ENCODE data around the gene NOS1AP.

DNA sequence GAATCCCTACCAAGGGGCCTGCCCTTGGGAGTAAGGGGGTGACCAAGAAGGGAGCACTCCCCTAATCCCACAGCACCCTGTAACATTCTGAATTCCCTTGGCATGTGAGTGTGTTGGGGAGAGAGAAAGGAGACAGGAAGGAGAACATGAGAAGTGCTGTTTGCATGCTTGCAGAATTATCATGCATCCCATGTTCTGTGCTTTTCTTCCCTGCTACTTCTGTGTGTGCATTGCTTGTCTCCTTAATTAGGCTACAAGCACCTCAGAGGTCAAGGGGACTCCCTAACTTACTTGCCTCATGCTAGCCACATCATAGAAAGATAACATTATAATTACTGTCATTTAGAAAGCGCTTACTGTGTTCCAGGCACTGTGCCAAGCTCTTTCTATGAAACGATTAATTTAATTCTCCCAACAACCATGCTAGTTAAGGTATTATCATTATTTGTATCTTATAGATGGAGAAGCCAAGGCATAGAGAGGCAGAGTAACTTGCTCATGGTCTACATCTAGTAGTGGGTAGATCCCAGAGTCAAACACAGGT is 11.1 kb downstream of the NOS1AP start:
- TF ChIP-seq, protein P1, sequence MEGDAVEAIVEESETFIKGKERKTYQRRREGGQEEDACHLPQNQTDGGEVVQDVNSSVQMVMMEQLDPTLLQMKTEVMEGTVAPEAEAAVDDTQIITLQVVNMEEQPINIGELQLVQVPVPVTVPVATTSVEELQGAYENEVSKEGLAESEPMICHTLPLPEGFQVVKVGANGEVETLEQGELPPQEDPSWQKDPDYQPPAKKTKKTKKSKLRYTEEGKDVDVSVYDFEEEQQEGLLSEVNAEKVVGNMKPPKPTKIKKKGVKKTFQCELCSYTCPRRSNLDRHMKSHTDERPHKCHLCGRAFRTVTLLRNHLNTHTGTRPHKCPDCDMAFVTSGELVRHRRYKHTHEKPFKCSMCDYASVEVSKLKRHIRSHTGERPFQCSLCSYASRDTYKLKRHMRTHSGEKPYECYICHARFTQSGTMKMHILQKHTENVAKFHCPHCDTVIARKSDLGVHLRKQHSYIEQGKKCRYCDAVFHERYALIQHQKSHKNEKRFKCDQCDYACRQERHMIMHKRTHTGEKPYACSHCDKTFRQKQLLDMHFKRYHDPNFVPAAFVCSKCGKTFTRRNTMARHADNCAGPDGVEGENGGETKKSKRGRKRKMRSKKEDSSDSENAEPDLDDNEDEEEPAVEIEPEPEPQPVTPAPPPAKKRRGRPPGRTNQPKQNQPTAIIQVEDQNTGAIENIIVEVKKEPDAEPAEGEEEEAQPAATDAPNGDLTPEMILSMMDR (conservative IDR thresholded peaks at IDR 0.05) = no peak
- TF ChIP-seq ZFX (IDR thresholded peaks at IDR 0.05) = no peak

Measured in C4-2B (cell line).